ENCODE results near the gene ACSL6.
A peak's percentile ranks its signal among the peaks of the same experiment; 100 is the strongest.

The ACSL6 gene

GRCh38 chr5:131998431-131999040 is 12.9 kb downstream of the ACSL6 start:
- DNase-seq: no peak

- DNase-seq: no peak
Observed at GRCh38 chr5:131997727-131998117, 13.7 kb downstream of the ACSL6 start.

- DNase-seq: no peak
Observed at GRCh38 chr5:131997026-131997726, 14.3 kb downstream of the ACSL6 start.

GRCh38 chr5:131996210-131997025 is 15.0 kb downstream of the ACSL6 start:
- no peak for DNase-seq

GRCh38 chr5:131994533-131995226 is 16.8 kb downstream of the ACSL6 start:
- no peak for DNase-seq

GRCh38 chr5:131994090-131994489 is 17.4 kb downstream of the ACSL6 start:
- DNase-seq: no peak

- DNase-seq: no peak
Observed at GRCh38 chr5:131993676-131994075, 17.8 kb downstream of the ACSL6 start.

GRCh38 chr5:131992370-131992769 is 19.1 kb downstream of the ACSL6 start:
- DNase-seq: no peak

- DNase-seq: no peak
Observed at GRCh38 chr5:131991593-131992324, 19.7 kb downstream of the ACSL6 start.

GRCh38 chr5:131990716-131991115 is 20.7 kb downstream of the ACSL6 start:
- no peak for DNase-seq

- DNase-seq: no peak
Observed at GRCh38 chr5:131988601-131989000, 22.9 kb downstream of the ACSL6 start.

GRCh38 chr5:131987251-131987650 is 24.2 kb downstream of the ACSL6 start:
- DNase-seq: no peak

GRCh38 chr5:131986161-131986912 is 25.1 kb downstream of the ACSL6 start:
- no peak for DNase-seq

- no peak for DNase-seq
Observed at GRCh38 chr5:131984956-131985665, 26.3 kb downstream of the ACSL6 start.

- DNase-seq: peak; percentile 35
Observed at GRCh38 chr5:131983244-131983771, 28.1 kb downstream of the ACSL6 start.

GRCh38 chr5:131981516-131981915 is 29.9 kb downstream of the ACSL6 start:
- no peak for DNase-seq

- no peak for DNase-seq
Observed at GRCh38 chr5:131980696-131981095, 30.8 kb downstream of the ACSL6 start.

GRCh38 chr5:131979816-131980215 is 31.6 kb downstream of the ACSL6 start:
- DNase-seq: no peak

GRCh38 chr5:131977212-131977604 is 34.2 kb downstream of the ACSL6 start:
- DNase-seq: no peak

- DNase-seq: no peak
Observed at GRCh38 chr5:131976414-131977211, 34.8 kb downstream of the ACSL6 start.

Data from eye (tissue), 1 donor.